Endodermal cell (in vitro differentiated cells): ENCODE results near the gene CD300H. TPM values are rescaled to one million over a fixed set of nuclear protein-coding genes. Genes with fewer than 3 reads are reported as not detected.

Source experiments
- DNase-seq: peaks from one replicate; pipeline ENCODE4 v3.0.0-alpha.2; 2017
- H3K27ac ChIP-seq: 2 replicates; pipeline ENCODE4 v1.5.1; 2013; ENCODE audit warnings: mild to moderate bottlenecking, low read depth, low read length, moderate library complexity
- H3K27me3 ChIP-seq: 2 replicates; pipeline ENCODE4 v1.6.1; 2013; ENCODE audit warnings: mild to moderate bottlenecking, low read length, moderate library complexity; ENCODE audit not compliant: insufficient read depth, control insufficient read depth, poor library complexity, severe bottlenecking
- H3K36me3 ChIP-seq: 2 replicates; pipeline ENCODE4 v1.7.0; 2013; ENCODE audit warnings: mild to moderate bottlenecking, low read length, moderate library complexity; ENCODE audit not compliant: control insufficient read depth, insufficient read depth
- H3K4me1 ChIP-seq: one replicate; pipeline ENCODE4 v1.7.0; 2013; ENCODE audit warnings: low read length; ENCODE audit not compliant: control insufficient read depth, insufficient read depth
- H3K4me3 ChIP-seq: 2 replicates; pipeline ENCODE4 v1.5.1; 2013; ENCODE audit warnings: mild to moderate bottlenecking, low read length, moderate library complexity
- H3K9ac ChIP-seq: 2 replicates; pipeline ENCODE4 v1.6.1; 2013; ENCODE audit warnings: mild to moderate bottlenecking, low read length, moderate library complexity; ENCODE audit not compliant: poor library complexity, severe bottlenecking; ENCODE audit errors: extremely low read depth
- H3K9me3 ChIP-seq: 2 replicates; pipeline ENCODE4 v1.6.1; 2013; ENCODE audit warnings: mild to moderate bottlenecking, low read length, moderate library complexity; ENCODE audit not compliant: control insufficient read depth
- H3K27ac Mint-ChIP-seq: 2 replicates; pipeline ENCODE4 v1.8.0; 2020; ENCODE audit warnings: mixed read lengths
- H3K27me3 Mint-ChIP-seq: 2 replicates; pipeline ENCODE4 v1.8.0; 2021; ENCODE audit warnings: mild to moderate bottlenecking, mixed read lengths; ENCODE audit not compliant: insufficient read depth
- H3K36me3 Mint-ChIP-seq: 2 replicates; pipeline ENCODE4 v1.8.0; 2020; ENCODE audit warnings: low read depth, mixed read lengths
- H3K4me1 Mint-ChIP-seq: 2 replicates; pipeline ENCODE4 v1.8.0; 2020; ENCODE audit warnings: mixed read lengths
- H3K4me3 Mint-ChIP-seq: 2 replicates; pipeline ENCODE4 v1.8.0; 2020; ENCODE audit warnings: mild to moderate bottlenecking, moderate library complexity, mixed read lengths
- H3K9me3 Mint-ChIP-seq: 2 replicates; pipeline ENCODE4 v1.8.0; 2020; ENCODE audit warnings: mild to moderate bottlenecking, mixed read lengths
- CTCF ChIP-seq: fragments of 200-600 bp; sonication (generic); conservative IDR thresholded peaks from 2 replicates; pipeline ENCODE4 v1.5.0; 2021; ENCODE audit warnings: antibody characterized with exemption, mild to moderate bottlenecking
- WGBS, 2 experiments: methylation state at CpG; one replicate each; pipeline versions ENCODE4 v1.1.5 to v1.1.7; 2013; ENCODE audit warnings: missing lambda C conversion rate in 2 of 2, mixed read lengths in 1 of 2; ENCODE audit not compliant: insufficient coverage in 1 of 2, insufficient read length in 1 of 2; 5-methylcytosine and 5-hydroxymethylcytosine counted together
- total RNA-seq, 2 donors: library from RNA; stranded (reverse); fragmentation: NEBNext Ultra II Directional in 1 of 2; extraction: Animal tissue kit (Norgen Biotek cat#: 25700) in 1 of 2; gene quantifications; 2 replicates in 1 of 2; 3 replicates in 1 of 2; pipeline ENCODE4 v1.2.1, GENCODE V29; 2021

Gene CD300H
- total RNA-seq, 2 donors from 2014 or later: not detected

GRCh38 chr17:74610108-74610507 is 42.8 kb upstream of the CD300H start:
- Mint-ChIP-seq H3K27ac (no peak overlapping the region), H3K9me3 (no peaks in the 10 kb centered on the region), H3K4me3 (no peak overlapping the region), H3K36me3 (no peaks in the 10 kb centered on the region), H3K4me1 (no peaks in the 10 kb centered on the region), H3K27me3 (peaks cover 14% of the 10 kb centered on the region)
- H3K4me1 ChIP-seq: no peaks in the 10 kb centered on the region
- 39 to 60% methylated on average over 2 of the region's 2 CpGs for WGBS, 2 experiments
- H3K4me3 ChIP-seq: no peak overlapping the region
- no peaks in the 10 kb centered on the region for H3K36me3 ChIP-seq
- H3K9ac ChIP-seq: no peak overlapping the region
- TF ChIP-seq CTCF: no peak
- H3K27ac ChIP-seq: no peak overlapping the region
- DNase-seq: peak; percentile 91
- H3K9me3 ChIP-seq: no peaks in the 10 kb centered on the region
- peaks cover 8% of the 10 kb centered on the region for H3K27me3 ChIP-seq

- H3K9me3 Mint-ChIP-seq: no peaks in the 10 kb centered on the region
- Histone ChIP-seq H3K27ac (no peak overlapping the region), H3K4me1 (no peaks in the 10 kb centered on the region), H3K9ac (no peak overlapping the region), H3K9me3 (no peaks in the 10 kb centered on the region), H3K4me3 (no peak overlapping the region), H3K36me3 (no peaks in the 10 kb centered on the region), H3K27me3 (peaks cover 8% of the 10 kb centered on the region)
- 91 to 100% methylated on average over 1 to 3 of the region's 3 CpGs for WGBS, 2 experiments
- no peaks in the 10 kb centered on the region for H3K4me1 Mint-ChIP-seq
- peaks cover 8% of the 10 kb centered on the region for H3K27me3 Mint-ChIP-seq
- TF ChIP-seq CTCF: no peak
- DNase-seq: no peak
- no peak overlapping the region for H3K27ac Mint-ChIP-seq
- no peaks in the 10 kb centered on the region for H3K36me3 Mint-ChIP-seq
- H3K4me3 Mint-ChIP-seq: no peak overlapping the region
These were observed 41.2 kb upstream of the CD300H start for GRCh38 chr17:74608511-74608910.

- Mint-ChIP-seq H3K4me3 (no peak overlapping the region), H3K27ac (no peak overlapping the region), H3K27me3 (peaks cover 3% of the 10 kb centered on the region), H3K36me3 (no peaks in the 10 kb centered on the region), H3K9me3 (no peaks in the 10 kb centered on the region), H3K4me1 (no peaks in the 10 kb centered on the region)
- Histone ChIP-seq H3K27ac (no peak overlapping the region), H3K4me3 (no peak overlapping the region), H3K36me3 (no peaks in the 10 kb centered on the region), H3K4me1 (no peaks in the 10 kb centered on the region), H3K9me3 (no peaks in the 10 kb centered on the region), H3K27me3 (peaks cover 8% of the 10 kb centered on the region), H3K9ac (no peak overlapping the region)
- DNase-seq: no peak
- TF ChIP-seq CTCF: no peak
- 90% methylated on average over 1 of the region's 1 CpG; no CpG with 5 or more reads in 1 of the 2 experiments for WGBS, 2 experiments
These were observed 39.9 kb upstream of the CD300H start for GRCh38 chr17:74607221-74607620.
